Sigmoid colon (tissue), 7 donors: ENCODE measurements around the gene C1orf56. TPM values are rescaled to one million over a fixed set of nuclear protein-coding genes. Genes with fewer than 3 reads are reported as not detected.

Experiments
- DNase-seq: peaks from one replicate; pipeline ENCODE4 v3.0.0-alpha.2; 2019
- H3K27ac ChIP-seq, 4 donors: fragments of 200-600 bp; sonication (generic); one replicate each; pipeline ENCODE4 v1.5.1; 2016 to 2019; ENCODE audit warnings: mild to moderate bottlenecking in 1 of 4
- H3K27me3 ChIP-seq, 3 donors: fragments of 200-600 bp; sonication (generic); one replicate each; pipeline ENCODE4 v1.5.1; 2019; ENCODE audit warnings: mild to moderate bottlenecking in 1 of 3
- H3K36me3 ChIP-seq, 4 donors: fragments of 200-600 bp; sonication (generic); one replicate each; pipeline ENCODE4 v1.5.1; 2016 to 2019
- H3K4me1 ChIP-seq, 4 donors: fragments of 200-600 bp; sonication (generic); one replicate each; pipeline ENCODE4 v1.5.1; 2017 to 2019
- H3K4me3 ChIP-seq, 4 donors: fragments of 200-600 bp; sonication (generic); one replicate each; pipeline ENCODE4 v1.5.1; 2017 to 2019; ENCODE audit warnings: mild to moderate bottlenecking in 2 of 4, moderate library complexity in 1 of 4
- H3K9me3 ChIP-seq, 4 donors: fragments of 200-600 bp in 3 of 4; sonication (generic) in 3 of 4; one replicate each; pipeline versions ENCODE4 v1.5.1 to v1.6.1; 2013 to 2019
- EP300 ChIP-seq, 4 donors: sonication (generic); formaldehyde crosslinking; IDR thresholded peaks; one replicate each; pipeline ENCODE4 v1.6.1; 2017; ENCODE audit warnings: antibody characterized with exemption in 4 of 4
- POLR2A ChIP-seq, 2 donors: fragments of 450-650 bp; IDR thresholded peaks; one replicate each; pipeline ENCODE4 v1.6.1; 2016; ENCODE audit warnings: antibody characterized with exemption in 2 of 2, mild to moderate bottlenecking in 2 of 2, moderate library complexity in 2 of 2
- POLR2AphosphoS5 ChIP-seq, 4 donors: sonication (generic); formaldehyde crosslinking; IDR thresholded peaks; one replicate each; pipeline ENCODE4 v1.6.1; 2017; ENCODE audit warnings: antibody characterized with exemption in 4 of 4
- WGBS, 2 donors: extraction: QIAGEN DNeasy Blood & Tissue Kit; methylation state at CpG; one replicate each; pipeline ENCODE4 v1.1.7; 2013; 5-methylcytosine and 5-hydroxymethylcytosine counted together
- intact Hi-C: fragments of 100-400 bp; cut with DNase I; formaldehyde crosslinking; loops from one replicate; pipeline ENCODE4 v1.15.1; 2023
- polyA plus RNA-seq, 3 donors: library from polyadenylated mRNA; stranded (reverse); fragments of 200-250 nt; gene quantifications; one replicate each; pipeline ENCODE4 v1.2.3, GENCODE V29; 2013
- total RNA-seq, 4 donors: library from RNA; depleted of rRNA; stranded (reverse); fragments of >200 nt; gene quantifications; one replicate each; pipeline ENCODE4 v1.1.0, GENCODE V29; 2016
- TF ChIP-seq, protein P1 (sequence below), 4 experiments: fragments of 450-650 bp in 3 of 4; fragments of 200-600 bp in 1 of 4; IDR thresholded peaks; one replicate each; pipeline ENCODE4 v1.5.1; 2016 to 2019; ENCODE audit warnings: antibody characterized with exemption in 4 of 4, mild to moderate bottlenecking in 3 of 4, moderate library complexity in 2 of 4
- donor health status: healthy with polysubstance abuse.
- donor health status: Bipolar disorder and iron deficiency.
- donor health status: healthy.

C1orf56 gene
- total and polyA plus RNA-seq, 7 donors: 0.46 to 7.8 (median 4.1) TPM

DNA sequence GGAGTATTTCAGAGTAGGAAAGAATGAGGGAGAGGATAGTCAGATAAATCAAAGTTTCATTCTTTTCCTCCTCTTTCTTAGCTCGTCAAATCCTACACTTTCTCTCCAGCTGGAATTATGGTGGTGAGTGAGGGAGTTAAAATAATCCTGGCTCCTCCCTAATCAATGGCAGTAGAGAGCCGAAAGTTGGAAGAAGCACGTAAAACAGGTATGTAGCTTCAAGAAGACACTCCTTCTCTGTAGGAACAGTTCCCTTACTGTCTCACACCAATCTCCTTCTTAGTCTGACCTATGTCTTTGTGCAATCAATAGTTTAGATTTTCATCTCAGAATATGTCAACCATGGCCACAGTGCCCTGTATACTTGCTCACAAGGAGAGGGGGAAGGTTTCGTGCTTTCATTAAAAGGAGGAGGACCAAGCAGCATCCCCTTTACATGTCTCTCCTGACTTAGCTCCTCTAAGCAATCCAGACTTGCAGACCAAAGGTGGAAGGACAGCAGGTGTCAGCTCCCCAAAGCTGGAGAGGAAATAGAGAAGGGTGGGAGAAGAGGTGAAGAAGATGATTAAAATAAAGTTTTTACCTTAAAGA is 41.7 kb upstream of the C1orf56 start:
- H3K4me1 ChIP-seq: peaks cover 0 to 72% (median 60%) of the 10 kb centered on the region in 4 donors
- no peaks in the 10 kb centered on the region for H3K9me3 ChIP-seq
- peaks cover 0 to 16% (median 6%) of the 10 kb centered on the region in 4 donors for H3K36me3 ChIP-seq
- H3K27ac ChIP-seq: peak overlapping the region; percentile 85 to 93 (median 88)
- DNase-seq: no peak
- H3K4me3 ChIP-seq: peak overlapping the region; percentile 56 to 73 (median 64)
- TF ChIP-seq POLR2AphosphoS5 (IDR thresholded peaks at IDR 0.05): no peak
- TF ChIP-seq, protein P1, sequence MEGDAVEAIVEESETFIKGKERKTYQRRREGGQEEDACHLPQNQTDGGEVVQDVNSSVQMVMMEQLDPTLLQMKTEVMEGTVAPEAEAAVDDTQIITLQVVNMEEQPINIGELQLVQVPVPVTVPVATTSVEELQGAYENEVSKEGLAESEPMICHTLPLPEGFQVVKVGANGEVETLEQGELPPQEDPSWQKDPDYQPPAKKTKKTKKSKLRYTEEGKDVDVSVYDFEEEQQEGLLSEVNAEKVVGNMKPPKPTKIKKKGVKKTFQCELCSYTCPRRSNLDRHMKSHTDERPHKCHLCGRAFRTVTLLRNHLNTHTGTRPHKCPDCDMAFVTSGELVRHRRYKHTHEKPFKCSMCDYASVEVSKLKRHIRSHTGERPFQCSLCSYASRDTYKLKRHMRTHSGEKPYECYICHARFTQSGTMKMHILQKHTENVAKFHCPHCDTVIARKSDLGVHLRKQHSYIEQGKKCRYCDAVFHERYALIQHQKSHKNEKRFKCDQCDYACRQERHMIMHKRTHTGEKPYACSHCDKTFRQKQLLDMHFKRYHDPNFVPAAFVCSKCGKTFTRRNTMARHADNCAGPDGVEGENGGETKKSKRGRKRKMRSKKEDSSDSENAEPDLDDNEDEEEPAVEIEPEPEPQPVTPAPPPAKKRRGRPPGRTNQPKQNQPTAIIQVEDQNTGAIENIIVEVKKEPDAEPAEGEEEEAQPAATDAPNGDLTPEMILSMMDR (IDR thresholded peaks at IDR 0.05): no peak
- TF ChIP-seq EP300 (IDR thresholded peaks at IDR 0.05): no peak
- TF ChIP-seq POLR2A (IDR thresholded peaks at IDR 0.05): no peak
- intact Hi-C loops: loop anchor here (1.0 kb wide), 1 partner anchor 31 kb away; no protein-coding TSS in a partner anchor
- WGBS, 2 donors: 9 to 23% methylated on average over 4 of the region's 4 CpGs
- no peaks in the 10 kb centered on the region for H3K27me3 ChIP-seq

DNA sequence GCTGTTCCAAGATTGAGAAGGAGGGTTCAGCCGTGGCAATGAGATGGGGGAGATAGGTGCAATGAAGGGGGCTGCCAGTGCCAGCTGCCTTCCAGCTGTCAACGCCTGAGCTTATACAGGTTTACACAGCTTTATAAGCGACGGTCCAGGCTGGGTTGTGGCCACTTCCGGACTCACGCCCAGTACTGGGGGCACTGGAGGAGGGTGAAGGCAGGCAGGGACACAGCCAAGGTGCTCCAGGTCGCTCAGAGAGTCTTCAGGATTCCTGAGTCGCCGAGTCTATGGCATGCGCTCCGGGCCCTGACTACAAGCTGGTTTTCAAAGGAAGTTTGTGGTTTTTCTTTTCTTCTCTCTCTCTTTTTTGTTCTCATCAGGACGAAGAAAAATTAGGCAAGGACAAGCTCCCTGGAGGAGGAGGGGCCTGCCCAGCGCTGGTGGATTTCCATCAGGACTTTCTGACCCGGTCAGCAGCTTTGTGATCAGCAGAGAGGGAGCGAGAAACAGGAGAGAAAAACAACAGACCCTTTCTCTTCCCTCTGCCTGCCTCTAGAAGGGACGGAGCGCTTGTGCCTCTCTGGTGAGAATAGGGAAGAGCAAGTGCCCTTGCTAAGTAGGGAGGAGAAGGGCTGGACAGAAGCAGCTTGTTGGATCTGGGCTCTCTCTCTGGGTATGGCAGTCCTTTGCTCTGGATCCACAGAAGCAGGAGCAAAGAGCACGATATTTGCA is 41.1 kb upstream of the C1orf56 start, which contains the start of gene MINDY1:
Gene MINDY1 (minus strand): TSS at position 576 of the 726 bp plus-strand sequence. CDS start 4,285 bp downstream, outside the sequence.
- Histone ChIP-seq H3K27ac (peak within 1 kb of the TSS; percentile 85 to 93 (median 88)), H3K4me1 (peaks cover 0 to 75% (median 60%) of the 10 kb centered on the region in 4 donors), H3K4me3 (peak within 1 kb of the TSS; percentile 56 to 73 (median 66)), H3K9me3 (no peaks in the 10 kb centered on the region), H3K36me3 (peaks cover 0 to 9% (median 4%) of the 10 kb centered on the region in 4 donors), H3K27me3 (no peaks in the 10 kb centered on the region)
- DNase-seq: peak; percentile 90
- TF ChIP-seq, protein P1 (IDR thresholded peaks at IDR 0.05): peak; percentile 34 to 62 (median 56)
- TF ChIP-seq POLR2AphosphoS5 (IDR thresholded peaks at IDR 0.05): peak; percentile 85 to 91 (median 90)
- TF ChIP-seq EP300 (IDR thresholded peaks at IDR 0.05): no peak
- peak; percentile 69 to 74 for TF ChIP-seq POLR2A (IDR thresholded peaks at IDR 0.05)
- WGBS, 2 donors: 2% methylated on average over 18 of the region's 18 CpGs
- intact Hi-C loops: loop anchor here (1.0 kb wide), 1 partner anchor 31 kb away; no protein-coding TSS in a partner anchor

DNA sequence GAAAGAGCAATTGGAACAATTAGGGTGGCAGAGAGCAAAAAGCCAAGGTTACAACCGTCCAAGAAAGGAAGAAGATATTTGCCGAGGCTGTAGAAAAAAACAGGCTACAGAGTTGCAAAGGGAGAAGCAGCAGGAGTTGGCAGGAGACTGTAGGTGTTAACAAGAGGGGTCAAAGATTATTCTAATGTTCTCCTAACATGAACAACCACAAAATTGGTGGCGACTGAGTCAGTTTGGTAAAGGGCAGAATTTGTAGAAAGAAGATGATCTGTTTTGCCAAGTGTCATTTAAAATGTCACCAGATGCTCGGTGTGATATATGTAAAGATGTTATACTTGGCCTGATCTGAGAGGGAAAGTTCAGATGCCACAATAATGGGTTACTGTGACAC is 39.7 kb upstream of the C1orf56 start:
- no peak for DNase-seq
- TF ChIP-seq POLR2AphosphoS5 (IDR thresholded peaks at IDR 0.05) (no peak), POLR2A (IDR thresholded peaks at IDR 0.05) (no peak), EP300 (IDR thresholded peaks at IDR 0.05) (no peak)
- TF ChIP-seq, protein P1 (IDR thresholded peaks at IDR 0.05): no peak
- H3K9me3 ChIP-seq: no peaks in the 10 kb centered on the region
- intact Hi-C loops: no loop called here
- H3K4me3 ChIP-seq: peak overlapping the region; percentile 70 to 84 (median 82)
- 5 to 22% methylated on average over 4 of the region's 4 CpGs for WGBS, 2 donors
- peaks cover 0 to 73% (median 58%) of the 10 kb centered on the region in 4 donors for H3K4me1 ChIP-seq
- no peaks in the 10 kb centered on the region for H3K36me3 ChIP-seq
- no peaks in the 10 kb centered on the region for H3K27me3 ChIP-seq
- H3K27ac ChIP-seq: peak overlapping the region; percentile 85 to 93 (median 88)

DNA sequence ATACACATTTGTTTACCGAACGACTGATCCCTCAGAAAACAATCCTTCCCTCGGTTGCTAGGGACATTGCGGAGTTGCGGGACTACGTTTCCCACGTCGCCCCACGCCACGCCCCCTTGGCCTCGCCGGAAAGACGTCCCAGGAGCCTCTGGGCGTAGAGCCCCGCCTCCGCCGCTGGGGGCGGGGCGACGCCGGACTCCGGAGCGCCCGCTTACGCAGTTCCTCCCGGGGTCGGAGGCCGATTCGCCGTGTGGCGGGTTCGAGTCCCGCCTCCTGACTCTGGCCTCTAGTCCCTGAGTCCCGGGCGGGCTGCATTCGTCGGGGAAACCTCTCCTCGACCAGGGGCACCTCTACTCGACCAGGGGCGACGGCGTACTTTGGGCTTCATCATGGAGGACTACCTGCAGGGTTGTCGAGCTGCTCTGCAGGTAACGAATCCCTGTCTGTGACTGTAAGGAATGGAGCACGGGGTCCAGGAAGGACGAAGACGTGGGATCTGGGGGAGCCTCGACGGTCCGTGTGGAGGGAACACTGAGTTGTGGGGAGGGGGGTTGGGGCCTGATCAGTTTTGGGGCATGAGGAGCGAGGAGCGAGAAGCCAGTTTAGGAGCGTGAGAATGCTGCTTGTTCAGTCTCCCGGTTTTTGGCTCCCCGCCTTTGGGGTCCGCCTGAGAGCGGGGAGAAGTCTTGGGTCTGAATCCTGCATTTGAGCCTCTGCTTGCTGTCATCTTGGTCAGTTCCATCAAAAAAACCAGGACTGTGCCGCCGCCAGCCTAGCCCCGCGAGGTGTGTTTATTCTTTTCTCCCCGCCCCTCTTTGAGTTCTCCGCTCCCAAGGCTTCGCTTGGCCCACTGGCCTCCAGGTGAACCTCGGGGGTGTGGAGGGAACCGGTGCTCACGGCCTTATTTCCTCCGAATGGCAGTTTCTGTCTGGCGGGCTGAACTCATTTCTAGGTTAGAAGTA is 39.0 kb upstream of the C1orf56 start, which contains the start of gene PRUNE1:
Gene PRUNE1 (plus strand): TSS at position 206 of the 962 bp plus-strand sequence. CDS start 184 bp downstream, at position 390.
- no peaks in the 10 kb centered on the region for H3K36me3 ChIP-seq
- intact Hi-C loops: no loop called here
- peak within 1 kb of the TSS; percentile 85 to 93 (median 88) for H3K27ac ChIP-seq
- WGBS, 2 donors: 0 to 1% methylated on average over 69 of the region's 69 CpGs
- peak within 1 kb of the TSS; percentile 70 to 84 (median 82) for H3K4me3 ChIP-seq
- H3K4me1 ChIP-seq: peaks cover 0 to 73% (median 58%) of the 10 kb centered on the region in 4 donors
- H3K9me3 ChIP-seq: no peaks in the 10 kb centered on the region
- no peaks in the 10 kb centered on the region for H3K27me3 ChIP-seq
- DNase-seq: peak; percentile 98
- TF ChIP-seq POLR2AphosphoS5 (IDR thresholded peaks at IDR 0.05) (peak; percentile 74 to 87 (median 84)), EP300 (IDR thresholded peaks at IDR 0.05) (peak in 1 of 4 donors; percentile 48), POLR2A (IDR thresholded peaks at IDR 0.05) (peak; percentile 17 to 37)
- TF ChIP-seq, protein P1 (IDR thresholded peaks at IDR 0.05): no peak
